NOMO-1 (cell line): ENCODE results near the gene SLC25A12.
"Not testable (repeated sequence)": the region's sequence is repeated elsewhere in the genome, so short reads cannot be mapped to it uniquely, and the experiment has no call there.

Source experiments
- DNase-seq, 2 experiments: peaks; one replicate each; lab custom pipeline; 2025; ENCODE audit not compliant: unreplicated experiment in 2 of 2; lab: John Stamatoyannopoulos, UW

The SLC25A12 gene

DNA sequence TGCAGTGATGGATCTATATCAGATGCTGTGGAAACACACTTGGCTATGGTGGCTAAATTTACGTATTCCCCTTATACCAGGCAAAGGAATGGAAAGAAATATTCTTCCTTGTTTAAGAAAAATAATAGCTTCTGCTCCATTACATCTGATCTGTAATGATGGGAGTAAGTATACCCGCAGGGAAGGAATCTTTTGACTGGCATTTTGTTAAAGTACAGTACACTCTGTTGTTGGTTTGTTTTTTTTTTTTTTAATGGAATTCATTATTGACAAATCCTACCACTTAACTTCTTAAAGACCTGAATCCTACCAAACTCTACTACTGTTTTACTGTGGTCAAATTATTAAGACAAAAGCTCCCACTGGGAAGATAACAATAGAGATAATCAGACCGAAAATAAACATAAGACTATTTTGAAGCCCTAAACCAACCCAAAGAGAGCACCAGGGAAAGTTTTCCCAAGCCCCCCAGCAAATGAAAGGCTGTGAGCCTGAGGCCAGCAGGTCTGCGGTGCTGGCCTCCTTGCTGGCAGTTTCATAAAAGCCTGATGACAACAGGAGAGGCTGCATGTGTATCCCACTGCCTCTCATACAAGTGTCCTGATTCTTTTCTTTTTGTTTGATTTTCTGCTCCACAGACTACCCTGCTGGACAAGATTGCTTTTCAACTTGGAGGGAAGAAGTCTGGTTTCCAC lies 101.0 kb downstream of the SLC25A12 start:
- DNase-seq, result no peak

DNA sequence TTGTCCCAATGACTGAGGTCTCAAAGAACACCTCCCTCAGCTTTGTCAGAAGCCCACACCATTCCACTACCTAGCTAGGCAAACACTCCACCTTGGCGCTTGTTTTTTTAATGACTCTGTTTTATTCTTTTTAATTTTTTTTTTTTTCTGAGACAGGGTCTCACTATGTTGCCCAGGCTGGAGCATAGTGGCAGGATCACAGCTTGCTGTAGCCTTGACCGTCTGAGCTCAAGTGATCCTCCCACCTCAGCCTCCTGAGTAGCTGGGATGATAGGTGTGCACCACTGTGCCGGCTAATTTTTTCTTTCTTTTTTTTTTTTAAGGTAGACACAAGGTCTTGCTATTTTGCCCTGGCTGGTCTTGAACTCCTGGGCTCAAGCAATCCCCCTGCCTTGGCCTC lies 101.9 kb downstream of the SLC25A12 start:
- no peak for DNase-seq

DNA sequence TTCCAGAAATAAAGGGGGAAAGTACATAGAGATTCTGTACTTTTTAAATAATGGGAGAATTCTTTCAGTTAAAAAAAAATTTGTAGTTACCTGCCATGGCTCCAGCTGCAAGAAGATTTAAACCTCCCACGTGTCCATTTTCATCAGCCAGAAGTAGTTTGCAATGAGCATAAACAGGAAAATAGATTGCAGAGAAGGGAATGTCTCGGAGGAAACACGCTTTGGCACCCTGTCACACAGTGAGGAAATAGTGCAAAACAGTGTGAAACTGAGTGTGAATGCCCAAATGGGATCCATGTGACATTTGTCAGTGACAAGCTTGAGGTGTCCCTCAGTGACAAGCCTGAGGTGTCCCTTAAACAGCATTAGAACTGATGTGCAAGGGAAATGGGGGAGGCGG lies 102.7 kb downstream of the SLC25A12 start:
- no peak for DNase-seq

DNA sequence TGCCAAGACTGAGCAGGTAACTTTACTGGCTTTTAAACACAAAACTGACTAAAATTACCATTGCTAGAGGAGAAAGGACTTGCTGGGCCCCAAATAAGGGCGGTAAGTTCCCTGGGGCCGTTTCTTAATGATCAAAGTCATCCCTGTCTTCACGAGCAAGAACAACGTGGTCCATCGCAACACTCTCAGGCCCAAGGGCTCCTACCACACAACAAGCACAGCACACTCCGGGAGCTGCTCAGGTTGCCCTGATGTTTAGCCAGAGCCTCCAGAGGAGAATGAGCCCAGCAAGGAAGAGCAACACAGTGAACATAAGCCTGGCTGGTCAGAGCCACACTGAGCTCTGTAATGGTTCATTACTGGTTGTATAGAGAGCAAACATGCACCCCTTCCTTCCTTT lies 104.1 kb downstream of the SLC25A12 start:
- no peak for DNase-seq

DNA sequence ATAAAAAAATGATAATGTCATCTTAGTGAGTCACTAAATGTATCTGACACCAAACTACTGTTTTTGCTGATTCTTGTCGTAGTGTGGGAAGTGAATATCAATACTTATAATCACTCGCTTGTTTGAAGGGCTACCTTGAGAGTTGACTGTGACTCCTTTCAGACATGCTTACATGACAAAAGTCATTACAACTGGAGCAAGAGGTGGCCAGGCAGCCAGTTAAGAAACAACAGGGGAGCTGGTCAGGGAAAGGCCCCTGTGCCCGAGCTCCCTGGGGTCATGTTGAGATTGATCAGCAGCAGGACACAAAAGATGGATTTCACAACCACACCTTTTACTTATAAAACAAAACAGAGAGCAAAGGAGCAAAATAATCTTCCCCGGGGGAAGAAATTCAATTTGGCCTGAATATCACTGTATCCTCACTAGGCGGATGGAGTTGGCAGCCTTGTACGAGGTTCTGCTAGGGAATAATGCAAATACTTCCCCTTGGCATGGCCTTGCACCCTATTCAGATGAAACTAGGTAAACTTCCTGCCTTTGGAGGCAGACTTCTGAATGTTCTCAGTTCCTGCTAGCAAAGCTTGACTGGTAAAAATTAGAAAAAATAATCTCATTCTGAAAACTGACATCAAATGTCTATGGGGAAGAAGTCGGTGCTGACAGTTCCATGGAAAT lies 105.6 kb downstream of the SLC25A12 start:
- no peak for DNase-seq

DNA sequence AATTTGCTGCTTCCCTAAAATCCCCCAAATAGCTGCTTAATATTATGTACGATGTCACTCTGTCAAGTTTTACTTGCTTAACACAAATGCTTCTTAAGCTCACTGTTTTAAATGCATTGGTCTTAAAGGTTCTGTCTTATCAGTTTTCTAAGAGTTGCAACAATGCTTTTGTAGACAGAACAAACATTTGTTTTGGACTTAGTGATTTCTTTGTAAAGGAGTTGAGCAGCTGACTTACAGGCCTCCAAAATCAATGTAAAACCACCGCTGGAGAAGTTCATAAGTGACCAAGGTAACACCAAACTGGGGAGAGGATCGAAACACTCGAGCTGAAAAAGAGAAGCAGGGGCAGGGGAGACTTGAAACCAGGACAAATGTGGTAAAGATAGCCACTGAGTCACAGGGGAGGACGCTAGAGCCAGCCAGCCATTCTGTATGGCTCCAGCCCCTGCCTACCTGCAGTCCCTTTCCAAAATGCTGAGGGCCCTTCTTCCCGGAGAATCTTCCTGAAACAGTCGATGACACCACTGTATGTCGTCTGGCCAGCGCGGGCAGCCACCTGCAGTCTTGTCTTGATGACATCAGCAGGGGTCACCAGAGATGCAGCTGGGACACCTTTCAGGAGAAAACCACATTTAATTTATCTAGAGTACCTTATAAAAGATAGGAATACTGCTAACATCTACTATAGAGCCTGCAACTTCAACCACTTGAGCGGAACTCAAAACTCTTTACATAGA lies 106.5 kb downstream of the SLC25A12 start:
- no peak for DNase-seq

DNA sequence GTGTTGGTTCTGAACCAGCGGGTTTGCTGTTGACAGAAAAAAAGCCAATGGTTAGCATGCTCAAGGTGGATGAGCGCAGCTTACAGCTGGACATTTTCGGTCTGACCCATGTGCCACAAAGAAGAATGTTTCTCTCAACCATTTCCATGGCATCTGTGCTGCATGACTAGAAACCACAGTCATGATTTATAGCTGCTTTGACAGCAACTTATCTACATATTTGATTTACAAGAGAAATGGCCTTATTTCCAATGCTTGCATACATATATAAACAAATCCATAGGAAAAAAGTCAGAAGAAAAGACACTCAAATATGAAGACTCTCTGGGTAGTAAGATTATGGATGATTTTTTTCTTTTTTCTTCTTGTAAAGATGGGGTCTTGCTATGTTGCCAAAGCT lies 108.6 kb downstream of the SLC25A12 start:
- DNase-seq, result no peak

DNA sequence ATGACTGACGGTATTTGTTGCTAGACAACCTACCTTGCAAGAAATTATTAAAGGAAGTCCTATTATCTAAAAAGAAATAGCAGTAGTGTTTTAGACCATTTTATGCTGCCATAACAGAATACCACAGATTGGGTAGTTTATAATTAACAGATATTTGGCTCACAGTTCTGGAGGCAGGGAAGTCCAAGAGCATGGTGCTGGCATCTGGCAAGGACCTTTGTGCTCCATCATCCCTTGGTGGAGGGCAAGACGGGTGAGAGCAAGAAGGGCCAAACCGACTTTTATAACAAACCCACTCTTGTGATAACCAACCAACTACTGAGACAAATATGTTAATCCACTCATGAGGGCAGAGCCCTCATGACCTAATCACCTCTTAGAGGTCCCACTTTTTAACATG lies 115.5 kb downstream of the SLC25A12 start:
- no peak for DNase-seq

DNA sequence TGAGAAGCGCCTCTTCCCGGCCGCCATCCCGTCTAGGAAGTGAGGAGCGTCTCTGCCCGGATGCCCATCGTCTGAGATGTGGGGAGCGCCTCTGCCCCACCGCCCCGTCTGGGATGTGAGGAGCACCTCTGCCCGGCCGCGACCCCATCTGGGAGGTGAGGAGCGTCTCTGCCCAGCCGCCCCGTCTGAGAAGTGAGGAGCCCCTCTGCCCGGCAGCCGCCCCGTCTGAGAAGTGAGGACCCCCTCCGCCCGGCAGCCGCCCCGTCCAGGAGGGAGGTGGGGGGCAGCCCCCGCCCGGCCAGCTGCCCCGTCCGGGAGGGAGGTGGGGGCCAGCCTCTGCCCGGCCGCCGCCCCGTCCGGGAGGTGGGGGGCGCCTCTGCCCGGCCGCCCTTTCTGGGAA lies 119.5 kb downstream of the SLC25A12 start:
- not testable (repeated sequence) for DNase-seq

DNA sequence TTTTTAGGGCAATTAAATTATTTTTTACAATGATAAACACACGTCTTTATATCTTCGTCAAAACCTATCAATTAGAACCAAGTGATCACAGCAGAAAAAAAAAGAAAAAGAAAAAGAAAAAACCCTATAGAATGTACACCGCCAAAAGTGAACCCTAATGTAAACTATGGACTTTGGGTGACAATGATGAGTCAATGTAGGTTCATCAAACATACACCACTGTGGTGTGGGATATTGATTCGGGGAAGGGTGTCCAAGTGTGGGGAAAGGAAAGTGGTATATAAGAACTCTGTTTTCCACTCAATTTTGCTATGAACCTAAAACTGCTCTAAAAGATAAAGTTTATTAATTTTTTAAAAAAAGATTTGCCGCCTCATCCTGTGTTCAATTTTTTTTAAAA lies 121.7 kb downstream of the SLC25A12 start:
- DNase-seq, result no peak

DNA sequence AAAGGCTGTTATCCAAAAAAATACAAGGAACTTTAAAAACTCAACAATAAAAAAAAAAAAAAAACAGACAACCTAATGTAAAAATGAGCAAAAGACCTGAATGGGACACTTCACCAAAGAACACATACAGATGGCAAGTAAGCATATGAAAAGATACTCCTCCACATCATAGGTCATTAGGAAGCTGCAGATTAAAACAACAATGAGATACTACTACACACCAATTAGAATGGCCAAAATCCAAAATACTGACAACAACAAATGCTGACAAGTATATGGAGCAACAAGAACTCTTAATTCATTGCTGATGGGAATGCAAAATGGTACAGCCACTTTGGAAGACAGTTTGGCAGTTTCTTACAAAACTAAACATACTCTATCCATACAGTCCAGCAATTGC lies 122.6 kb downstream of the SLC25A12 start:
- DNase-seq, result no peak

DNA sequence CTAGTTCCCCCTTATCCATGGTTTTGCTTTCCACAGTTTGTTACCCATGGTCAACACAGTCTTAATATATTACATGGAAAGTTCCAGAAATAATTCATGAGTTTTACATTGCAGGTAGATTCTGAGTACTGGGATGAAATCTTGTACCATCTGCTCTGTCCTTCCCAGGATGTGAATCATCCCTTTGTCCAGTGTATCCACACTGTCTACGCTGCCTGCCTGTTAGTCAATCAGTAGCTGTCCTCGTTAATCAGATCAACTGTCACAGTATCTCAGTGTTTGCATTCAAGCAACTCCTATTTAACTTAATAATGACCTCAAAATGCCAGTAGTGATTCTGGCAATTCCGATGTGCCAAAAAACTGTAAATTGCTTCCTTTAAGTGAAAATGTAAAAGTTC lies 130.4 kb downstream of the SLC25A12 start:
- no peak for DNase-seq

DNA sequence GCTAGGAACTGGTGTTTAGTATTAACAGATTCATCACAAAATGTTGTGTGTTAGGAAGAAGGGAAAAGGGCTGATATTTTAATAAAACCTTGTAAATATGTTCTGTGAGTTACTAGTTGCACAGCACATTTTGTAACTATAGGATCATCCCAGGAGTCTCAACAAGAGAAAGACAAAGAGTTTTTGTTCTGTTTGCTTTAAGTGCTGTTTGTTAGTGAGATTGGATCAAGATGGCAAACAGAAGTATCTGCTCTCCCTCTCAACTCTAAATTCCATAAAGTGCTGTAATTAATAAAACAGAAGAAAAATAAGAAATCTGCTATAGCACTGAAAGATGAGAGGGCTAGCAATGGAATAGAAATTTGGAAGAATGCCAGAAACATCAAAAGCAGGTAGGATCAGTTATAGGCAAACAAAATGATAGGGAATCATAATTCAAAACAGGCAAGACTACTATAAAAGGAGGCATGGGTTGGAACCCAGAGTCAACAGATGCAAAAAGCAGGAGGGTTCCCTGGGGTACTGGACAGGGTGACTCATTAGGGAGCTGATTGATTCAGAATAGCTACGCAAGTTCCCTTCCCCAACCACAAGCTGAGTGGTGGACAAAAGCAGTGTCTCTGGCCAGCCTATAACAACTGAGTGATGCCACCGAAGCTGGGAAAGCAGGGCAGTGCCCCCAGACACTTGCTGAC lies 131.0 kb downstream of the SLC25A12 start:
- no peak for DNase-seq

DNA sequence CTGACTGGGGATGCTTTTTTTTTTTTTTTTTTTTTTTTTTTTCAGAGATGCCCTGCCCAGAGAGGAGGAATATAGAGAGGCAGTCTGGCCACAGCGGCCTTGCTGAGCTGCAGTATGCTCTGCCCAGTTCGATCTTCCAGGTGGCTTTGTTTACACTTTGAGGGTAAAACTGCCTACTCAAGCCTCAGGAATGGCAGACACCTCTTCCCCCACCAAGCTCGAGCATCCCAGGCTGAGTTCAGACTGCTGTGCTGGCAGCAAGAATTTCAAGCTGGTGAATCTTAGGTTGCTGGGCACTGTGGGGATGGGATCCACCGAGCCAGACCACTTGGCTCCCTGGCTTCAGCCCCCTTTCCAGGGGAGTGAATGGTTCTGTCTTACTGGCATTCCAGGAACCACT lies 132.9 kb downstream of the SLC25A12 start:
- DNase-seq, result not testable (repeated sequence)

DNA sequence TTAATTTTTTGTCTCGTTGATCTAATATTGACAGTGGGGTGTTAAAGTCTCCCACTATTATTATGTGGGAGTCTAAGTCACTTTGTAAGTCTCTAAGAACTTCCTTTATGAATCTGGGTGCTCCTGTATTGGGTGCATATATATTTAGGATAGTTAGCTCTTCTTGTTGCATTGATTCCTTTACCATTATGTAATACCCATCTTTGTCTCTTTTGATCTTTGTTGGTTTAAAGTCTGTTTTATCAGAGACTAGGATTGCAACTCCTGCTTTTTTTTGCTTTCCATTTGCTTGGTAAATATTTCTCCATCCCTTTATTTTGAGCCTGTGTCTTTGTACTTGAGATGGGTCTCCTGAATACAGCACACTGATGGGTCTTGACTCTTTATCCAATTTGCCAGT lies 135.3 kb downstream of the SLC25A12 start:
- DNase-seq, result not testable (repeated sequence)

DNA sequence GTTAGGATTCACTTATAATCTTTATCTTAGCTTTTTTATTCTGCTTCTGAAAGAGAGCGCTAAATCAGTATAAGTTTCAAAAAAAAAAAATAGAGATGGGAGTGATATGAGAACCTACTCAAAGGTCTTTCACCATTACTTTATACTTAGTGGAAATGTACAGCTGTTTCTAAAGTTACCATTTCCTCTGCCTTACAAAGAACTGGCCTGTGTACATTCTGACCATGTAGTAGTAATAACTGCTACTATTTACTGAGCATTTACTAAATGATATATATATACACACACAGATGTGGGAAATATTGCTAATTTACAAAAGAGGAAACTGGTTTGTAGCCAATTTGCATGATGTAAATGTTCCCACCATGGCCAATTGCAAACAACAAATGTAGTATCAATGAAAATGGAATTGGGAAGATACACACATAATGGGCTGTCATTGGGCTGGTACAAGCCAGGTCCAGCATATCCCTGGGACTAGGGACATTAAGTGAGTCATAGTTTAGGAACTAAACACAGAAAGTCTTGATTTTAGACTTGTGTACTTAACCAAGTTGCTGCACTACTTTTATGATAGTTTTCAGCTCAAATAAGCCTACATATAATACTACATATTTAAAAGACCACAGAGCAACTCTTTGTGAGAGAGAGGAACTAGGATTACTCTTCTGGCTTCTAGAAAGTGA lies 139.6 kb downstream of the SLC25A12 start:
- DNase-seq, result no peak

DNA sequence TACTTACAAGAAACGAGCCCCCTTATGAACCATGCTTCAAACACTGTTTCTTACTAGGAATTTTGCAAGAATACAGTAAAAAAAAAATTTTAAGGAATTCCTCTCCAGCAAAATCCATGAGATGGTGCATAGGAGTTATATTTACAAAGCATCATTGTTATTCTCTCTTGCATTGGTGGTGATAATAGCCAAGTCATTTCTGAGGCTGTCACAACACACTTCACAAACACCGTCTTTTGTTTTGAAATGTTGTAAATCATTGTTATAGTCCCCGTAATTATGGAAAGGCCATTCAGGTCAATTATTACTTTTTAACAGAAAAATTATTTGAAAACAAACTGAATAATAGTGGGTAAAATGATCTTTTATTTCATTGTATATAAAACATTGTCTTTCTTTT lies 146.7 kb downstream of the SLC25A12 start:
- no peak for DNase-seq

DNA sequence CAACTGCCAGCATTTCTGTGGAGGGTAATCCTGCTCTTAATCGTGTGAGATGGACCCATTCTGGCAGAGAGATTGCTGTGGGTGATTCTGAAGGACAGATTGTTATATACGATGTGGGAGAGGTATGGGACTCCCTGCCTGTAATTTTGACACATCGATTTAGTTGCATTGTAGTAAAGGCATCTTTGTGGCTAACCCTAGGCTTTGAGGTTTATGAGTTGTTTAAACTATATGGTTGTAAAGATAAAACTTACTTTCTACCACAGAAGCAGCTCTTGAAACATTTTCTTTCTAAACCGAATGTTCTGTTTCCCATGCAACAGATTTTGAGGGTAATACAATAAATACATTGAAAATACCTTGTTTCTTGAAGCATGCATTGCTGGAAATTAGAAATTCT lies 148.2 kb downstream of the SLC25A12 start:
- DNase-seq, result no peak

DNA sequence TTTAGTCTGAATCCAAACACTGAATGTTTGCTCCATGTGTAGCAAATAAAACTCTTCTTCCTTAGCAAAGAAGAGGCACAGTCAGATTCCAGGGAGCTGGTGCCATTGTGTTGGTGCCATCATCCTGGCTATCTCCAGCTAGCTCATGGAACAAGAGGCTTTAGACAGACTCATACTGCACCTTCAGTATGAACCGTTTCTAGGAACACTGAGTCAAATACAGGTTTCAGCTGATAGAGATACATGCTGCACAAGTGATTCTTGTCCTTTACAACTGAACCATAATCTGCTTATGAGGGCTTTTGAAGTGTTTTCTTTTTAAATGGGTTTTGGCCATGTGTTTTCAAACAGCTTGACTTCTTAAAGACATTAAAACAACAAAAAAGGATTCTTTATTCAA lies 148.9 kb downstream of the SLC25A12 start:
- DNase-seq, result no peak

DNA sequence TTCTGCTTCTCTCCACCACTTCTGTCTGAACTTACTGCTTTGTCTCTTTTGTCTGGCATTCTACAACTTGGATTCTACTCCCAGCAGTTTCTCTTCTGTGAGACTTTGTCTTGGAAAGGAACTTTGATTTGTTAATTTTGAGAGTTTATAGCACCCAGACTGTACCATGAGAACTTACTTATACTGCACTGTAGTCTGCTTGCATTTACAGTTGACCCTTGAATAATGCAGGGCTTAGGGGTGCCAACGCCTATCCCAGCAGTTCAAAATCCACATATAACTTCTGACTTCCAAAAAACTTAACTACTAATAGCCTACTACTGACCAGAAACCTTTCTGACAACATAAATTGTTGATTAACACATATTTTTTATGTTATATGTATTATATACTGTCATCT lies 151.3 kb downstream of the SLC25A12 start:
- DNase-seq, result no peak

DNA sequence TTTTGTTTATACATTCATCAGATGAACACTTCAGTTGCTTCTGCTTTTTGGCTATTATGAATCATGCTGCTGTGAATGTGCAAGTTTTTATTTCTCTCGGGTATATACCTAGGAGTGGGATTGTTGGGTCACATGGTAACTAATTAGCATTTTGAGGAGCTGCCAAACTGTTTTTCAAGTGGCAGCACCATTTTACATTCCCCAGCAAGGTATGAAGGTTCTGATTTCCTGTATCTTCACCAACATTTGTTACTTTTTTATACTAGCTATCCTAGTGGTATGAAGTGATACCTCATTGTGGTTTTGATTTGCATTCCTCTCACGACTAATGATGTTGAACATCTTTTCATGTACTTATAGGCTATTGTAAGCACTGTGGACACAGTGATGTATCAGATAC lies 152.9 kb downstream of the SLC25A12 start:
- DNase-seq, result no peak
